NCI-H187 treated with DMSO at 0.1 percent for 48 hours (cell line): Measurements from ENCODE around the gene TCP11.

Experiments used
- DNase-seq: peaks from one replicate; lab custom pipeline; 2025; lab: John Stamatoyannopoulos, UW

Gene TCP11

DNA sequence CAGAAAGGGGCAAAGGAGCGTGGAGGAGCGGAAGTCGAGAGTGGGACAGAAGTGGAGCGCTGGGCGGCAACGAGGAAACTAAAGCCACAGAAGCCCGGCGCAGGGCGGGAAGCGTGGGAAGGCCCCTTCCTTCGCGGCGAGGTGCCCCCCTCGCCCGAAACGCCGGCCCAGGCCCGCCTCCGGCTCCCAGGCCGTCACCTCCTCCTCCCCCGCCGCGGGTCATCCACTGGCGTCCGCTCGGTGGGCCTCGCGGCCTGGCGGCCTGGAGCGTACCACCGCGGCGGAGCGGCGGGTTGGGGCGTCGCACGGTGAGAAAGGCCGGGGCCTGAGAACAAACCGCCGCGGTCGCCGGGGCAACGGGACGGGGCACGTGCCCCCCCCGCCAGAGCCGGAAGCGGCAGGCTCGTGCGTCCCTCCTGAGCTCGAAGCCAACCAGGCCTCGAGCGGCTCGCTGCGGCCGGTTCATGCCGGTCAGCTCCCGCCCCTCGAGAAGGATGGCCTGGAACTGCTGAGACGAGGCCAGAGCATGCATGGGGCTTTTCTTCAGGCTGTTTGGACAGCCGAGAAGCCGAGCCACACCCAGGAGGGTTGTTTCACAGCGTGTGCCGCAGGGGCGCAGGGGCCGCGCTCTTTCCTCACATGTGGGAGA, at the start of gene TCP11:
TCP11 (minus strand) TSS at position 333 of the 649 bp plus-strand sequence. CDS start 469 bp downstream, outside the sequence.
- no peak for DNase-seq

DNA sequence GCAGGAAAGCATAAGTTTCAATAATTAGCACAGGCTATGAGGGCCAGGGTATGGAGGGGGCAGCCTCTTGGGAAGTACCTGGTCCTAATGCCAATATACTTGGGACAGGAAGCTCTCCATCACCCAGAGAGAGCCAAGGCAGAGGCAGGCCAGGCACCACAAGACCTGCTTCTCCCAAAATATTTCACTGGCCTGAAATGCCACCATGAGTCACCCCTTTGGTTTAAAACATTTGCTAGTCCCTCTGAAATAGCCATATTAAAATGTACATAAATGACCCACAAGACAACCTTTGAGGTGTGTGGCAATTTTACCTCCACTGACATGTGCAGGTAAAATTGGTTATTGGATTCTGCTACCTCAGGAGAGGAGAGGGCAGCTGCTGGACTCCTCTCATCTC, 49.2 kb upstream of the TCP11 start:
- no peak for DNase-seq

DNA sequence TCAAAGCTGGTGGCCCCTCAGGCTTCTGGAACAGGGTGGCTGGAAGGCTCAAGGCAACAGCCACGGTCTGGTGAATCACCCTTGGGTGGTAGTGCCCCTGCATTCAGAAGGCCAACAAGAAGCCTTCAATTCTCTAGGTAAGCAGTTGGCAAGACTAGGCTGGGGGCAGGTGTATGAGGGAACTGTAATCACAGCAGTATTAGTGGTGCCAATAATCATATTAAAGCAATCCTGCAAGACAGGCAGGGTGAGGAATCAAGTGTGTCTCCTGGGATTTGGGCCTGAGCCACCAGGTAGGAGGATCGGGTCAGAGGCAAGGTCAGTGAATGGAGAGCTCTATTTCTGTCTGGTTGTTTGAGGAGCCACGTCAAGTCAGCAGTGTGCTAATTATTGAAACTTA, 47.7 kb upstream of the TCP11 start:
- DNase-seq: no peak

DNA sequence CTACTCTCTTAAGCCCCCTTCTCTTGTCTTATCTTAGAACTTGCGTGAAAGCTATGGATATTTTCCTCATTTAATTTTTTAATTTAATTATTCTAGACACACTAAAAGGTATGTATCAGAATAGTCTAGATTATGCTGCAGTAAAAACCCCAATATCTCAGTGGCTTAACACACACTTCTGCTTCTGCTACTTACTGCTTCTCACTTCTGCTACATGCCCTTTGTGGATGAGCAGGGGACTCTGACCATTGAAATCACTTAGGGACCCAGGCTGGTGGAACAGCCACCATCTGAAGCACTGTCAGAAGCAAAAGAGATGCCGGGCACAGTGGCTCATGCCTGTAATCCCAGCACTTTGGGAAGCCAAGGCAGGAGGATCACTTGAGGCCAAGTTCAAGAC, 45.4 kb upstream of the TCP11 start:
- no peak for DNase-seq

DNA sequence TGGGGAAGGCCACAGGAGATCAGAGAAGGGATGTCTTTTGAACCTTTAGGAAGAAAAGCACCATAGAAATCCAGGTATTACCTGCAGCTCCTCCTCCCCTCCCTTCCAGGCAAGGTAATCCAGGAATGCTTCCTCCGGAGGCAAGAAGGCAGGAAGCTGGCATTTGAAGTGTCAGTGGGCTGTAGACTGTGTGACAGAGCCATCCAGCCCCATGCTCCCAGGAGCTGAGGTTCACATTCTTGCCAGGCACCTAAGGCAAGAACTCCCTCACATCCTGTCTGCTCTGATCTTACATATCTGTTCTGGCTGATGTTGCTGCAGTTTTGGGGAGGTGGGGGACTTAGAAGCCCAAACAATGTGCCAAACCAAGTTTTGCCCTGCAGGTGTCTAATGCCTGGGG, 44.8 kb upstream of the TCP11 start:
- no peak for DNase-seq

DNA sequence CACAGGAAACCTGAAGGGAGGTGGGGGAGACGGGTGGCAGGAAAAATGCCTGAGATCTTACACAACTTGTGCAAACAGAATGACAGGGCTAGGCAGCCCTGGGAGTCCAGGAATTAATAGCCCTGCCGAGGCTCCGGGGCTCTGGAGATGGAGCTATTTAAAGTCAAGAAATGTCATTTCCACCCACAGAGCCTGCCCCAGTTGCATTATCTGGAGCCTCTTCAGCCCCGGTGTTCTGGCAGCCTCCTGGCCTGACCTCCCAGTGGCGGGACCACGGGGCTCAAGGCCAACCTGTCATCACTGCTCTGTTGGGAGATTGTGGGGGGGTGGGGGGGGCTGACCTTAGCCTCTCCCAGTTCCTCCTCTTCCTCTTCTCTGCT, 44.2 kb upstream of the TCP11 start:
- no peak for DNase-seq

DNA sequence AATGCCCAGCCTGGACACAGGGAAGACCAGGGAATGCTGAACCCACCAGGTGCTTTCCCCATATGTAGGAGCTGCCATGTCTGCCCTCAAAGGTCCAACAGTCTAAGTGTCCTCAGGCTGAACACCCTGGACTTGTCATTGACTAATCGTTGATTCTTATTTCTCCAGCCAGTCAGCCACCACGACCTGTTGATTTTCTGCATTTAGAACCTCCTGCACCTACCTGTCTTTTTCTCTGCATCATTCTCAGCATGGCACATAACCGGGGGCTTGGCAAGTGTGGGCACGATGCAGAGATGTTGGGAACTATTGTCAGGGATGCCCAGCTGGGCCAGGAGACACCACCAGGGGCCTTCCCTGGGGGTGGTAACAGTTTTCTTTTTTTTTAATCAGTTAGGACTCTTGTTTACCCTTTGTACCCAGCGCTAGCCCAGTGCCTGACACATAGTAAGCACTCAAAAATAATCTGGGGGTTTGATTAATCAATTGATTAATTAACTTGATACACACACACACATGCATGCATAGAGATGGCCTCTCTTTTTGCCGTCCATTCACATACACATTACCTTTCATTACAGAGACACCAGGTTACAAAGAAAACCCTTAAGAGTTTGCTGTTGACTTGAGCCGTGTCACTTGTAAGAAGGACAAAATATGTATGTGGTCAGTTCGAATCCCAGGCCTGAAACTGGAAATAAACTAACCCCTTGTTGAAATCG, 43.6 kb upstream of the TCP11 start:
- DNase-seq: no peak

DNA sequence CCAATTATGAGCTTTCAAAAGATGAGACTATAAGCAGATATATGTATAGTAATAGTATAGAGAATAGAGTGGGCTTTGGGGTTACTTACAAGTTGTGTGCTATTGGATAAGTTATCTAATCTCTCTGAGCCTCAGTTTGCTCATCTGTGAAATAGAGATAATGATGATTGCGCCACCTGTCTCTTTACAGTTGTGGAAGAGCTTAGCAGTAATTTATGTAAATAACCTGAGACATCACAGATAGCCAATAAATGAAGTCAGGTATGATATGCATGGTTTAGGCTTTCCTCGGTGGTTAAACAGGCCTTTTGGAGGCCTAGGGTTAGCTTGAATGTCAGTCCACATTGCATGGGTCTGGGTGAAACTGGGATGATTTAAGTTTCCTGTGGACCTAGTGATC, 42.8 kb upstream of the TCP11 start:
- DNase-seq: no peak

DNA sequence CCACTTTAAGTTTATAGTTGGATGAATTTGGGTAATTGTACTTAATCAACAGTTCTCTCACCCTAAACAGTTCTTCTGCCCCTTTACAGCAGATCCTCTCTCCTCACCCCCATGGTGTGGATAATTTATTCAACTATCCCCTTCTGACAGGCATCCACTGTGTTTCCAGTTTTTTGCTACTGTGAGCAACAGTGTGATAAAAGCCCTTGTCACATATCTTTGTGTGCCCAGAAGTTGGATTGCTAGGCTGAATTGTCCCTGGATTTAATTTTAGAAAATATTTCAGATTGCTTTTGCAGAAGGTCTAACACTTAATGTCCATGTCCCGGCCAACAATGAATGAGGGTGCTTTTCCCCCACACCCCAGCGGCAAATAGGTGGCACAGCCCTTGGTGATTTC, 42.1 kb upstream of the TCP11 start:
- no peak for DNase-seq

DNA sequence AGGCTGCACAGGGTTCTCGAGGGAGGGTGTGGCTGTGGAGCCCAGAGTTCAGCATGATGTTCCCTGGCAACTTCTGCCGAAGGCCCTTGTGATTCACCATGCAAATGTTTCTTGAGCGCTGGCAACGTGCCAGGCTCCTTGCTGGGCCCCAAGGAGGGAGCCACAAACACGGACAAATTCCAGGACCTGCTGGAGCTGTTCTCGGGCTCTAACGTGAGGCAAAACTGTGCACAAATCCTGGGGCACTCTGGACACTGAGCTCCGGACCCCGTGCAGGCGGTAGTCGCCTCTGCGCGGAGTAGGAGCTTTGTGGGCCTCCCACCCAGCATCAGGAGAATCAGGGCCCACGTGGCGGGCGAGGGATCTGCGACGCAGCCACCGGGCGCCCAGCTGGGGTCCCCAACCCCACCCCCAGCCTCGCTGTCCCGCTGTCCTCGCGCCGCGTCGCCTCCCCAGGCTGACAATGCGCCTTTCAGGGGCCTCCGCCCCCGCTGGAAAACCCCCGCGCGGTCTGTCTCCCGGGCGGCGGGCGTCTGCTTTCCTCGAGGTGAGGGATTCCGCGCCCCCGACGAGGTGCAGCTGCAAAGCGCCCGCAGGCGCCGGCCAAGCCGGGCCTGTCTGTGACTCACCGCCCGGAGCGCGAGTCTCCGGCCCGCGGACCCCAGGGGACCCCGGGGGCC, 40.9 kb upstream of the TCP11 start:
- DNase-seq: no peak

DNA sequence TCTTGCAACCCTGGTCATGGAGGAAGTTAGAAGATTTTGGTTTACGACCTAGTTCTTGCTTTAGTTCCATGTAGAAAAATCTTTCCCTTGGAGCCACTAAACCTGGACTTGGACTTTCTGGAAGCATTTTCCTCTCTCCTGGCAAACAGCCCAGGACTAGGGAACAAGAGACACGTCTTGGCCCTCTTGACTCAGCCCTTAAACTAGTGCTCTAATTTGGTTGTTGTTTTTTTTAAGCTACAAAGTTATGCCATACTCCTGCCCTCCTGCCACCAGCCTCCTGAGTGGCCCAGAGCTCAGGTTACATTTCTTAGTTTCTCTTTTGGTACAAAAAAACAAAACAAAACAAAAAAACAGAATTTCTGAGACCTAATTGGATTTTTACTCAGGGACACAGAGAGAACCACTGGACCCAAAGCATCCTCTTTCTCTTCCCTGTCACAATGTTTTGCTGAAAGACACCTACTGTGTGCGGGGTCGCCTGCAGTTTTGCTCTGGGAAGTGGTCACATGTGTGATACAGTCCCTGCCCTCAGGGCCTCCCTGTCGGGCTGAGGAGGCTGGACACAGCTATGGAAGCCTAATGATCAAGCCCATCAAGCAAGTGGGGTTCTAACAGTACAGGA, 40.3 kb upstream of the TCP11 start:
- DNase-seq: no peak

DNA sequence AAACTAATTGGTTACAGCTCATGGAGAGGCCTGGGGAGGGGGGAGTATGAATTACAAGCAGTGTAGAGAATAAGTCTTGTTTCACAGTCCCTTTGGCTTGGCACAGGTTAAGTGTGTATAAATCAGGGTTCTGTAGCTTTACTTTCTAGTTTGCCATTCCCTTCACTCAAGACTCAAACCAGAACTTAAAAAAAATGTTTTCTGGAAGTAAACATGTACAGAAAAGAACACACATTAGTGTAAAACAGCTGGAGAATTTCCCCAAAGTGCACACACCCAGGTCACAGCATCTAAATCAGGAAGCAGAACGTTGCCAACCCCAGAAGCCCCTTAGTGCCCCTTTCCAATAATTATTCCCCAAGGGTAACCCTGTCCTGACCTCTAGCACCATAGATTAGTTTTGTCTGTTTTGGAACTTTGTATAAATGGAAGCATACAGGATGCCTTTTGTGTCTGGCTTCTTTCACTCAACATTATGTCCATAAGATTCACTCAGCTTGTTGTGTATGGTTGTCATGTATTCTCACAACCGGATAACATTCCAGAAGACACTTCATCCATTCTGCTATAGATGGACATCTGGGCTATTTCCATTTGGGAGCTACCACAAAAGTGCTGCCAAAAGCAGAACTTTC, 38.9 kb upstream of the TCP11 start:
- DNase-seq: no peak

DNA sequence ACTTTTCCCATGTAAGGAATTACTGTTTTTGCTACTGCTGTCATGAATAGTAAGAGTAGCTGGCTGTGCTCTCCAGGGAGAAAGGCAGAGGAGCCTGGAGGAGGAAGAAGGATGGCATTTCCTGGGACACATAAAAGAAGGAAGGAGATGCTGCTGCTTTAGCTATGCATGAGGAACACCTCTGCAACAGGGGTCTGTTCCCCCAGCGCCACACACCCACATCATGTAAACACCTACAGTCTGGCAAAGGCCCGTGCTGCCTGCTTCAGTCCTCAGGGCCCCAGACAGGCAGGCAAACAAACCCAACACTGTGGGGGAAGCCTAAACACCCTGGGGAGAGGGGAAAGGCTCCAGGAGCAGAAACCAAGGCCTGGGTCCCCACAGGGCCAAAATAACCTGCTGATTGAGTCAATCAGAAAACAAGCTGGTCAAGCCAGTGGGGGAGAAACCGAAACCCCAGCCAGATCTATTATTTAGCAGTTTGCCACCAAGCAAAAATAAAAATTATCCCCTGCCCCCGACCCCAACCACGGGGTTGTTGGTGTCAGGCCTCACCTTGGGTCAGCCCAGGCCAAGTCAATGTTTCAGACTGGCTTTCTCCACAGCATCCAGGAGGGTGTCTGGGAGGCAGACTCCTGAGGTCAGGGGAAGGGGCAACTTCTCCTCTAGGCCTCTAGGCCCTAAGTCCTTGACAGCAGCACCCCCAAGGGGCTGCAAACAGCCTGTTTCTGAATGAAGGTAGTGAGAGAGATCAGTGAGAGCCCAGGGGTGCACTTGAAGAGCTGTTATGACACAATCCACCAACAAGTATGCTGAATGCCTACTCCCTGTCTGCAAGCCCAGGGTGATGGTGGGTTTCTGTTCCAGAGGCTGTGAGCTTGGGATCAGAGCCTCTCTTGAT, 38.0 kb upstream of the TCP11 start:
- DNase-seq: no peak

DNA sequence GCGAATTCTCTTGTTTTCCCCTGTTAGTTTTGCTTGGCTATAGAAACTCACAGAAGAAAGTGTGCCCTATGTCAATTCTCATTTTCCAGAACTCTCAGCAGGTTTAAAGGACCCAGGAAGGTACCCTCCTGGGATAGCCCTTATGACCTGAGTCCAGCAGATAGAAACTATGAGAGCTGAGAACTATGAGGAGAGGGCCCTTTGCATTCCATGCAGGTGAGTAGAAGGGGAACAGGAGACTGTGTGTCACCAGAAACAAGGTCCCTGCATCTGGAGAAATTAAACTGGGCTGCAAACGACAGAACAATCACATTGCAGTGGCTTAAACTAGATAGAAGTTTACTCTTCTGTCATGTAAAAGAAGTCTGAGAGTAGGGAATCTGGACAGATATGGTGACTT, 36.9 kb upstream of the TCP11 start:
- no peak for DNase-seq

DNA sequence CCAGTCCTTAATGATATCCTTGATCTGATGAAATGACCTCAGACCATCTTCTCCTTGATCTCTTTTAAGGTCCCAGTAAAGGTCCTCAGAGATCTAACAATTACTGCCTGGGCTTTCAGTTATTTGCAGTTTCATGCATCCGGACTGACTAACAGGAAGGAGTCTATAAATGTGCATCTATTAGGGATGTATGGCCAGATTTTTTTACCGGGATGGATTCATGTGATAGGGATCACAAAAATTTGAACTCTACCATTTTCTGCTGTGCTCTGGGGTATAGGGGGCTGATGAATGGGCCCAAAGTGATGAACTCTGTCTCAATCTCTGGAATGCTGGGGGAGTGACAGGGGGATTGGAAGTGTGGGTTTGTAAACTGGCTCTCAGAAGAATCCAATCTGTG, 36.5 kb upstream of the TCP11 start:
- DNase-seq: no peak

DNA sequence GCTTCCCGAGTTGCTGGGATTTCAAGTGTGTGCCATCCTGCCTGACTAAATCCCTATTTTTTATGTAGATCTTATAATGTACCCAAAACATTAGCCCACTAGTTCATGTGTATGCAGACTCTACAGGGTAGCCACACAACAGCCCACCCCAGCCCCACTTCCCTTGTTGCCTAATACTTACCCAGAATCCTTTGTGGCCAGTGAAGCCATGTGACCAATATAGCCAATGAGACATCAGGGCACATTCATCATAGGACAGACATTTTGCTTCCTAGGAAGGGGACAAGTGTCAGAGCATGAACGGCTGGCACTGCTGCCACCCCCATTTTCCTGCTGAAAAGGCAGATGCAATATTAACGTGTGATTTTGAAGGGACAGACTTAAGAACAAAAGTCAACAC, 36.0 kb upstream of the TCP11 start:
- DNase-seq: no peak

DNA sequence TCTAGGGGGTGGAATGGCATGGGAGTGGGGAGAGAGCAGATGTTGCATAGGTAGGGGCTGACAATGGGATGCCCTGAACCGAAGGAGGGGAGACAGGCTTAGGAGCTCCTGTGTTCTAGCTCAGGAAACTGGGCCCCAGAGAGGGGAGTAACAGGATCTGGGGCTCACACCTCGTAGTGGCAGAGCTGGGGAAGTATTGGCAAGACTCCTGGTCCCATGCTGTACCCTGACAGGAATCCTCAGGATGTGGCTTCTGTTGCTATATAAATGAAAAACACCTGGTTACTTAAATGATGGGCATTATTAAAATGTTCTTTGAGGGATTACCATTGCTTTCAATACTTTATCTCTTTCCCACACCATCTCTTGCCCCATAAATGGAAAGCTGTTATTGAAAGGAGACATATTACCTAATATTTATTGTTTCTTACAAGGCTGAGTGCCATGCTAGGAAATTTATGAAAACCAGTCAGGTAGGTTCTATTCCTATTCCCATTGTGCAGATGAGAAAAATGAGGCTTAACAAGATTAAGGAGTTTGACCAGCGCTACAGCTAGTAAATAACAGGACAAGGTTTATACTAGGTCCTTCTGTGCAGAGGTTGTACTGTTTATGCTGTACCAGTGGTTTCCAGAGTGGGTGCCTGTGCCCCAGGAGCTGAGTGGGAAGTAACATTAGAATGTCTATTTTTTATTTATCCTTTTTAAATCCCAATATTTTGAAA, 35.3 kb upstream of the TCP11 start:
- no peak for DNase-seq

DNA sequence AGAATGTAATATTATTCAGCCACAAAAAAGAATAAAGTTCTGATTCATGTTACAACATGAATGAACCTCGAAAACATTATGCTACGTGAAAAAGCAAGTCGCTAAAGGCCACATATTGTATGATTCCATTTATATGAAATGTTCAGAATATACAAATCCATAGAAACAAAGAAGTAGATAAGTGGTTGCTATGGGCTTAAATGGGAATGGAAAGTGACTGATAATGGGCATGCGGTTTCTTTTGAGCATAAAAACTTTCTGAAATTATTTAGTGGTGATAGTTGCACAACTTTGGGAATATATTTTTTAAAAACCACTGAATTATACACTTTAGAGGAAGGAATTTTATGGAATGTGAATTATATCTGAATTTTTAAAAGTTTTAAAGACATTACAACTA, 33.4 kb upstream of the TCP11 start:
- DNase-seq: no peak

DNA sequence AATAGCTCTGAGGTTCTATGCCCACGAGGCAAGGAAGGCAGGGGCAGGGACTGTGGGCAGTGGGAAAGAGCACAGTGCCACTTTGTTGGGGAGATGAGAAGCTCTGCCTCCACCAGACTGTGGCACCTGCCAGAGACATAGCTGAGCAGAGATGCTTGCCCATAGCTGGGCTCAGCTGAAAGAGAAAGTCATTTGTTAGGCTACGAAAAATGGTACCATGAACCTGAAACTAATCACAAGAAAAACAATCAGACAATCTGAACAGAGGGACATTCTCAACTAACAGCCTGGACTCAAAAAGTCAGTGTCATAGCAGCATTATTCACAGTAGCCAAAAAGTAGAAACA, 32.9 kb upstream of the TCP11 start:
- no peak for DNase-seq

DNA sequence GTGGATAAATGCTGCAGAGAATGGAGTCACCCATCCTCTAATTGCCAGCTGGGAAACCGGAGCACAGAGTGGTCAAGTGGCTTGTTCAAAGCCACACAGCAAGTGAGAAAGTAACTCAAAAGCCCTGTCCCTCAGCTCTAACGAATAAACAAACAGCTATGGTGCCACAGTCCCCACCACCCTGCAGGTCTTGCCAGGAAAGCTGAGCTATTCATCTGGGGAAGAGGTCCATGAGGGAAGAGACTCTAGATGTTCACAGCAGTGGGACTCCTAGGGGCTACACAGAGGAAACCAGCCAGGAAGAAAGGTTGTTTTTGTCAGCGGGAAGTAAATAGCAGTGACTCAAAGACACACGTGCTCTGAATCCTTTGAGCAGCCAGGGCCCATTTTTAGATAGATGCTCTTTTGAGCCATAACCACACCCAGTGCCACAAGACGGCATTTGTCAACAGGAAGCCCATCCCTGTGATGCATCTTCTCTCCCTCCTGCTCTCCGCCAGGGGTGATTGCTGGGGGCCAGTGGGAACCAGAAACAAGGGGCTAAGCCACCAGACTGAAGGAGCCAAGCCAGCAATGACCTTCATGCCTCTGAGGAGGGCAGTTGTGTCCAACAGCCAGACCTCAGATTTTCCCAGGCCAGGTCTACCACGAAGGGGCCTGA, 32.4 kb upstream of the TCP11 start:
- DNase-seq: no peak
